HCT116 (cell line): ENCODE data around the gene LTO1.

Experiments
- CBX3 ChIP-seq: IDR thresholded peaks from 2 replicates; pipeline ENCODE4 v1.6.1; 2012; ENCODE audit warnings: low read depth
- CEBPB ChIP-seq: IDR thresholded peaks from 2 replicates; pipeline ENCODE4 v1.6.1; 2012; ENCODE audit warnings: low read depth
- CTCF ChIP-seq, 3 experiments: fragments of 200-600 bp in 1 of 3; sonication (generic) in 1 of 3; IDR thresholded peaks in 2 of 3; conservative IDR thresholded peaks in 1 of 3; 2 replicates each; pipeline ENCODE4 v1.5.1; 2012 to 2017; ENCODE audit warnings: low read depth in 2 of 3, low read length in 2 of 3, antibody characterized with exemption in 1 of 3, borderline replicate concordance in 1 of 3, control low read depth in 1 of 3, mild to moderate bottlenecking in 1 of 3, mixed read lengths in 1 of 3, mixed run types in 1 of 3, moderate library complexity in 1 of 3; ENCODE audit not compliant: insufficient read depth in 1 of 3
- EZH2 ChIP-seq: fragments of 200-600 bp; sonication (generic); IDR thresholded peaks from 2 replicates; pipeline ENCODE4 v1.6.1; 2017; ENCODE audit warnings: antibody characterized with exemption, mixed run types
- POLR2A ChIP-seq: IDR thresholded peaks from 2 replicates; pipeline ENCODE4 v1.7.0; 2011; ENCODE audit warnings: borderline replicate concordance; ENCODE audit not compliant: insufficient read depth, insufficient read length; ENCODE audit errors: extremely low read depth
- SRF ChIP-seq: IDR thresholded peaks from 2 replicates; pipeline ENCODE4 v1.6.1; 2012; ENCODE audit warnings: low read depth
- ZBTB33 ChIP-seq: IDR thresholded peaks from 2 replicates; pipeline ENCODE4 v1.6.1; 2011; ENCODE audit warnings: mild to moderate bottlenecking, low read length, moderate library complexity; ENCODE audit not compliant: insufficient replicate concordance; ENCODE audit errors: extremely low read depth

- no peak for TF ChIP-seq CBX3
- TF ChIP-seq CEBPB: no peak
- TF ChIP-seq CTCF (IDR thresholded peaks at IDR 0.05 in 2 of 3, conservative IDR thresholded peaks at IDR 0.05 in 1 of 3; ENCODE audit: borderline replicate concordance in 1 of 3, insufficient read depth in 1 of 3, low read depth in 2 of 3, low read length in 2 of 3): no peak
- no peak for TF ChIP-seq ZBTB33
- TF ChIP-seq SRF: no peak
- TF ChIP-seq POLR2A: no peak
- no peak for TF ChIP-seq EZH2
Measured at GRCh38 chr11:69716891-69717747, 42.0 kb upstream of the LTO1 start.
